A549 (cell line): ENCODE data around the gene BTN2A1. TPM values are rescaled to one million over a fixed set of nuclear protein-coding genes. Genes with fewer than 3 reads are reported as not detected.
"Not testable (repeated sequence)": the region's sequence is repeated elsewhere in the genome, so short reads cannot be mapped to it uniquely, and the experiment has no call there.

Source experiments
- ATAC-seq, 2 experiments: fragments of 200-7000 bp in 1 of 2; fragments of >200 bp in 1 of 2; cut with Nextera tagmentation in 1 of 2; cut with Tn5 transposase in 1 of 2; 3 replicates each; pipeline versions ENCODE4 v1.8.0 to v1.9.1; 2018 to 2020; ENCODE audit warnings: mild to moderate bottlenecking in 1 of 2, moderate library complexity in 1 of 2
- CTCF ChIA-PET: fragments of 300-600 bp; sonication (Branson Sonifier 250); formaldehyde crosslinking; extraction: SDS; loops from one replicate; lab custom pipeline; 2021; ENCODE audit warnings: antibody characterized with exemption, inconsistent platforms; lab: Yijun Ruan, JAX
- POLR2A ChIA-PET: fragments of 350-600 bp; formaldehyde crosslinking; extraction: SDS; loops from one replicate; lab custom pipeline; 2021; ENCODE audit warnings: antibody characterized with exemption, inconsistent platforms; lab: Yijun Ruan, JAX
- DNase-seq, 2 experiments: peaks; one replicate each; pipeline versions ENCODE4 v3.0.0 to v3.0.0-alpha.2; 2011 to 2016; ENCODE audit warnings: low read depth in 1 of 2, low spot score in 1 of 2
- FAIRE-seq: peaks from 2 replicates; lab custom pipeline; 2011; peaks lifted over from hg19 to GRCh38; lab: Jason Lieb, UNC
- H3K27ac ChIP-seq, 2 experiments: fragments of >200 bp; sonication (Bioruptor Twin); formaldehyde crosslinking; 3 replicates each; pipeline ENCODE4 v1.5.1; 2016 to 2017
- H3K4me1 ChIP-seq: fragments of >200 bp; sonication (Bioruptor Twin); formaldehyde crosslinking; 3 replicates; pipeline ENCODE4 v1.6.1; 2016
- H3K4me2 ChIP-seq: fragments of >200 bp; sonication (Bioruptor Twin); formaldehyde crosslinking; 3 replicates; pipeline ENCODE4 v1.6.1; 2016
- H3K4me3 ChIP-seq: fragments of >200 bp; sonication (Bioruptor Twin); formaldehyde crosslinking; 3 replicates; pipeline ENCODE4 v1.5.1; 2016
- H3K9me3 ChIP-seq: fragments of >200 bp; sonication (Bioruptor Twin); formaldehyde crosslinking; 3 replicates; pipeline ENCODE4 v1.6.1; 2016
- BHLHE40 ChIP-seq: IDR thresholded peaks from 2 replicates; pipeline ENCODE4 v1.6.1; 2012; ENCODE audit warnings: low read depth, low read length, inconsistent platforms
- CBX8 ChIP-seq: fragments of 200-600 bp; sonication (generic); IDR thresholded peaks from 2 replicates; pipeline ENCODE4 v1.6.1; 2016
- CEBPB ChIP-seq, 2 experiments: fragments of >200 bp in 1 of 2; sonication (Bioruptor Twin) in 1 of 2; formaldehyde crosslinking in 1 of 2; IDR thresholded peaks; 2 replicates each; pipeline ENCODE4 v1.6.1; 2012 to 2016
- HOXB5 ChIP-seq: fragments of 250-450 bp; sonication (Bioruptor Pico); IDR thresholded peaks from 2 replicates; pipeline ENCODE4 v1.5.0; 2020; ENCODE audit warnings: mild to moderate bottlenecking, moderate library complexity
- JUN ChIP-seq, 2 experiments: fragments of >200 bp; sonication (Bioruptor Twin); formaldehyde crosslinking; IDR thresholded peaks; 2 replicates in 1 of 2; 3 replicates in 1 of 2; pipeline ENCODE4 v1.6.1; 2016 to 2017
- KDM5A ChIP-seq: fragments of 200-600 bp; sonication (generic); IDR thresholded peaks from 2 replicates; pipeline ENCODE4 v1.6.1; 2016; ENCODE audit warnings: antibody characterized with exemption, mild to moderate bottlenecking
- MAZ ChIP-seq: fragments of 150-350 bp; IDR thresholded peaks from 2 replicates; pipeline ENCODE4 v1.6.1; 2014; ENCODE audit warnings: antibody characterized with exemption, low read depth, low read length, borderline replicate concordance
- NR3C1 ChIP-seq: fragments of >200 bp; sonication (Bioruptor Twin); formaldehyde crosslinking; IDR thresholded peaks from 3 replicates; pipeline ENCODE4 v1.6.1; 2017
- PHF8 ChIP-seq: fragments of 200-600 bp; sonication (generic); IDR thresholded peaks from 2 replicates; pipeline ENCODE4 v1.6.1; 2016; ENCODE audit warnings: low read depth, mild to moderate bottlenecking, antibody characterized with exemption, moderate library complexity, borderline replicate concordance
- POLR2AphosphoS2 ChIP-seq: conservative IDR thresholded peaks from 2 replicates; pipeline ENCODE4 v1.6.1; 2012; ENCODE audit warnings: low read length, improper control_type of control experiment, inconsistent platforms
- RAD21 ChIP-seq, 2 experiments: fragments of >200 bp in 1 of 2; sonication (Bioruptor Twin) in 1 of 2; formaldehyde crosslinking in 1 of 2; IDR thresholded peaks in 1 of 2; conservative IDR thresholded peaks in 1 of 2; 2 replicates in 1 of 2; 3 replicates in 1 of 2; pipeline ENCODE4 v1.6.1; 2012 to 2018; ENCODE audit warnings: inconsistent platforms in 1 of 2
- RARB ChIP-seq: fragments of 250-450 bp; sonication (Bioruptor Pico); IDR thresholded peaks from 2 replicates; pipeline ENCODE4 v1.8.0; 2021; ENCODE audit warnings: mild to moderate bottlenecking, moderate library complexity
- RCOR1 ChIP-seq: fragments of 150-350 bp; IDR thresholded peaks from 2 replicates; pipeline ENCODE4 v1.6.1; 2014; ENCODE audit warnings: antibody characterized with exemption, low read length, low read depth
- REST ChIP-seq: fragments of 200-600 bp; sonication (generic); IDR thresholded peaks from 2 replicates; pipeline ENCODE4 v1.6.1; 2016; ENCODE audit warnings: antibody characterized with exemption, mild to moderate bottlenecking, moderate library complexity
- SMC3 ChIP-seq: fragments of >200 bp; sonication (Bioruptor Twin); formaldehyde crosslinking; IDR thresholded peaks from 3 replicates; pipeline ENCODE4 v1.6.1; 2018; ENCODE audit warnings: inconsistent platforms
- SREBF2 ChIP-seq: fragments of 450-650 bp; IDR thresholded peaks from 2 replicates; pipeline ENCODE4 v1.6.1; 2014; ENCODE audit warnings: mild to moderate bottlenecking, moderate library complexity
- ZC3H11A ChIP-seq: fragments of 450-650 bp; IDR thresholded peaks from 2 replicates; pipeline ENCODE4 v1.6.1; 2014; ENCODE audit warnings: antibody characterized with exemption, mild to moderate bottlenecking
- WGBS: methylation state at CpG from one replicate; pipeline ENCODE4 v1.1.6; 2017; ENCODE audit errors: missing lambda C conversion rate; 5-methylcytosine and 5-hydroxymethylcytosine counted together
- polyA plus RNA-seq, 4 experiments: library from polyadenylated mRNA; depleted of rRNA in 3 of 4; stranded (reverse); fragments of >200 nt; fragmentation: RNase III in 1 of 4; extraction: RNeasy Plus Mini Kit Qiagen cat#74134 plus additional on column Dnase treatment in 1 of 4; gene quantifications; 2 replicates in 3 of 4; 3 replicates in 1 of 4; pipeline ENCODE4 v1.2.3, GENCODE V29; 2011 to 2017
- TF ChIP-seq, protein P1 (sequence below): fragments of >200 bp; sonication (Bioruptor Twin); formaldehyde crosslinking; IDR thresholded peaks from 3 replicates; pipeline ENCODE4 v1.6.1; 2016
- TF ChIP-seq, protein P2 (sequence below): fragments of >200 bp; sonication (Bioruptor Twin); formaldehyde crosslinking; IDR thresholded peaks from 3 replicates; pipeline ENCODE4 v1.5.1; 2016
- TF ChIP-seq, protein P3 (sequence below): fragments of 450-650 bp; IDR thresholded peaks from 2 replicates; pipeline ENCODE4 v1.6.1; 2014; ENCODE audit warnings: antibody characterized with exemption

Gene BTN2A1
- polyA plus RNA-seq, 2 of the 4 experiments (the other 2 are of a cell fraction), result 20.3 to 20.7 TPM

- FAIRE-seq (no peak), ATAC-seq (no peak), DNase-seq (no peak)
- H3K27ac ChIP-seq, result no peak overlapping the region
- POLR2A ChIA-PET, result no interaction called here
- no peak overlapping the region for H3K4me2 ChIP-seq
- H3K4me1 ChIP-seq, result no peaks in the 10 kb centered on the region
- WGBS, result 87% methylated on average over 5 of the region's 5 CpGs
- H3K4me3 ChIP-seq, result no peak overlapping the region
- H3K9me3 ChIP-seq, result no peaks in the 10 kb centered on the region
- no peak for TF ChIP-seq SREBF2
- no peak for TF ChIP-seq SMC3
- TF ChIP-seq CBX8, result no peak
- TF ChIP-seq, protein P1, sequence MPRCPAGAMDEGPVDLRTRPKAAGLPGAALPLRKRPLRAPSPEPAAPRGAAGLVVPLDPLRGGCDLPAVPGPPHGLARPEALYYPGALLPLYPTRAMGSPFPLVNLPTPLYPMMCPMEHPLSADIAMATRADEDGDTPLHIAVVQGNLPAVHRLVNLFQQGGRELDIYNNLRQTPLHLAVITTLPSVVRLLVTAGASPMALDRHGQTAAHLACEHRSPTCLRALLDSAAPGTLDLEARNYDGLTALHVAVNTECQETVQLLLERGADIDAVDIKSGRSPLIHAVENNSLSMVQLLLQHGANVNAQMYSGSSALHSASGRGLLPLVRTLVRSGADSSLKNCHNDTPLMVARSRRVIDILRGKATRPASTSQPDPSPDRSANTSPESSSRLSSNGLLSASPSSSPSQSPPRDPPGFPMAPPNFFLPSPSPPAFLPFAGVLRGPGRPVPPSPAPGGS, result no peak
- TF ChIP-seq CEBPB (IDR thresholded peaks at IDR 0.05), result no peak
- TF ChIP-seq REST, result no peak
- TF ChIP-seq, protein P2, sequence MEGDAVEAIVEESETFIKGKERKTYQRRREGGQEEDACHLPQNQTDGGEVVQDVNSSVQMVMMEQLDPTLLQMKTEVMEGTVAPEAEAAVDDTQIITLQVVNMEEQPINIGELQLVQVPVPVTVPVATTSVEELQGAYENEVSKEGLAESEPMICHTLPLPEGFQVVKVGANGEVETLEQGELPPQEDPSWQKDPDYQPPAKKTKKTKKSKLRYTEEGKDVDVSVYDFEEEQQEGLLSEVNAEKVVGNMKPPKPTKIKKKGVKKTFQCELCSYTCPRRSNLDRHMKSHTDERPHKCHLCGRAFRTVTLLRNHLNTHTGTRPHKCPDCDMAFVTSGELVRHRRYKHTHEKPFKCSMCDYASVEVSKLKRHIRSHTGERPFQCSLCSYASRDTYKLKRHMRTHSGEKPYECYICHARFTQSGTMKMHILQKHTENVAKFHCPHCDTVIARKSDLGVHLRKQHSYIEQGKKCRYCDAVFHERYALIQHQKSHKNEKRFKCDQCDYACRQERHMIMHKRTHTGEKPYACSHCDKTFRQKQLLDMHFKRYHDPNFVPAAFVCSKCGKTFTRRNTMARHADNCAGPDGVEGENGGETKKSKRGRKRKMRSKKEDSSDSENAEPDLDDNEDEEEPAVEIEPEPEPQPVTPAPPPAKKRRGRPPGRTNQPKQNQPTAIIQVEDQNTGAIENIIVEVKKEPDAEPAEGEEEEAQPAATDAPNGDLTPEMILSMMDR, result no peak
- no peak for TF ChIP-seq PHF8
- TF ChIP-seq POLR2AphosphoS2, result no peak
- TF ChIP-seq, all 56 proteins: peak for 0
- CTCF ChIA-PET, result interaction anchor here (0.5 to 0.8 kb wide), 2 partner anchors 14 to 140 kb away, joined by 3 read pairs; no protein-coding TSS in a partner anchor
Measured at GRCh38 chr6:26432627-26433201, 25.0 kb upstream of the BTN2A1 start.

GRCh38 chr6:26433680-26434079 lies 24.1 kb upstream of the BTN2A1 start:
- H3K4me2 ChIP-seq, ATAC-seq, H3K4me1 ChIP-seq, FAIRE-seq, H3K27ac ChIP-seq, POLR2A ChIA-PET, H3K4me3 ChIP-seq, H3K9me3 ChIP-seq, DNase-seq: not testable (repeated sequence)
- WGBS, result 88% methylated on average over 8 of the region's 8 CpGs
- CTCF ChIA-PET, result interaction anchor here (0.8 kb wide), 1 partner anchor 13 kb away, joined by 3 read pairs; no protein-coding TSS in a partner anchor

DNA sequence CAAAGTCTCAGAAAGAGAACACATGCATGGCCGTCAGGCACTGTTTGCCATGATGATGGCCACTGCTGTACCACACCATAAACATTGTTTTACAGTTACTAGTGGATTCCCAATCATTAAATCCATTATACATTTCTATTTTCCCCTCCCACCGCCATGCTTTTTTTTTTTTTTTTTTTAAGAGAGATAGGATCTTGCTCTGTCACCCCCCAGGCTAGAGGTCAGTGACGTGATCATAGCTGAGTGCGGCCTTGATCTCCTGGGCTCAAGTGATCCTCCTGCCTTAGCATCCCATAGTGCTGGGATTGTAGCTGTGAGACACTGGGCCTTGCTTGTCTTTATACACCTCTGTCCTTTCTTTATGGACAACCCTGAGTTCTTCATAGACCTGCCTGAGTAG lies 21.7 kb upstream of the BTN2A1 start:
- TF ChIP-seq RCOR1, result no peak
- no peak for TF ChIP-seq MAZ
- TF ChIP-seq ZC3H11A, result no peak
- no peak for TF ChIP-seq NR3C1
- no peak for TF ChIP-seq RARB (CRISPR knock-in tag)
- TF ChIP-seq PHF8, result no peak
- TF ChIP-seq BHLHE40, result no peak
- TF ChIP-seq KDM5A, result no peak
- TF ChIP-seq, protein P3, sequence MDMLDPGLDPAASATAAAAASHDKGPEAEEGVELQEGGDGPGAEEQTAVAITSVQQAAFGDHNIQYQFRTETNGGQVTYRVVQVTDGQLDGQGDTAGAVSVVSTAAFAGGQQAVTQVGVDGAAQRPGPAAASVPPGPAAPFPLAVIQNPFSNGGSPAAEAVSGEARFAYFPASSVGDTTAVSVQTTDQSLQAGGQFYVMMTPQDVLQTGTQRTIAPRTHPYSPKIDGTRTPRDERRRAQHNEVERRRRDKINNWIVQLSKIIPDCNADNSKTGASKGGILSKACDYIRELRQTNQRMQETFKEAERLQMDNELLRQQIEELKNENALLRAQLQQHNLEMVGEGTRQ, result no peak
- TF ChIP-seq RAD21 (conservative IDR thresholded peaks at IDR 0.05 in 1 of 2, IDR thresholded peaks at IDR 0.05 in 1 of 2), result no peak
- TF ChIP-seq JUN (IDR thresholded peaks at IDR 0.05), result no peak
- TF ChIP-seq POLR2AphosphoS2, result no peak
- TF ChIP-seq HOXB5 (CRISPR knock-in tag), result no peak
- WGBS, result 92% methylated on average over 3 of the region's 4 CpGs
- no peak for FAIRE-seq

More for the DNA sequence above, 21.7 kb upstream of the BTN2A1 start:
- no peak overlapping the region for H3K4me2 ChIP-seq
- H3K27ac ChIP-seq, result no peak overlapping the region
- peaks cover 10% of the 10 kb centered on the region; the same call in 1 of the 3 replicates for H3K4me1 ChIP-seq
- DNase-seq (no peak), ATAC-seq (no peak)
- H3K4me3 ChIP-seq, result no peak overlapping the region
- no peaks in the 10 kb centered on the region for H3K9me3 ChIP-seq
- ChIA-PET POLR2A (no interaction called here), CTCF (interaction anchor here (2.0 kb wide), 1 partner anchor 94 kb away, joined by 6 read pairs; no protein-coding TSS in a partner anchor)
